ENCODE data around the gene MYH3.
"Not testable (repeated sequence)": the region's sequence is repeated elsewhere in the genome, so short reads cannot be mapped to it uniquely, and the experiment has no call there.

The MYH3 gene

GRCh38 chr17:10657148-10657547, at the start of gene MYH3:
MYH3 (minus strand) TSS chr17:10657309; CDS start chr17:10655064, 2,245 bp downstream.
- no peak for DNase-seq (ENCODE audit: low read depth)
- TF ChIP-seq CTCF (IDR thresholded peaks at IDR 0.05; ENCODE audit: insufficient read depth, low read depth, low read length, missing control alignments), result no peak
- H3K4me3 ChIP-seq (ENCODE audit: low read length), result no peak within 1 kb of the TSS

GRCh38 chr17:10705727-10706126, 48.6 kb upstream of the MYH3 start:
- no peak overlapping the region for H3K4me3 ChIP-seq (ENCODE audit: low read length)
- TF ChIP-seq CTCF (IDR thresholded peaks at IDR 0.05; ENCODE audit: insufficient read depth, low read depth, low read length, missing control alignments), result no peak
- DNase-seq (ENCODE audit: low read depth), result no peak

- no peak for TF ChIP-seq CTCF (IDR thresholded peaks at IDR 0.05; ENCODE audit: insufficient read depth, low read depth, low read length, missing control alignments)
- no peak overlapping the region for H3K4me3 ChIP-seq (ENCODE audit: low read length)
- DNase-seq (ENCODE audit: low read depth), result no peak
Observed at GRCh38 chr17:10702574-10702973, 45.5 kb upstream of the MYH3 start.

GRCh38 chr17:10699856-10700255, 42.7 kb upstream of the MYH3 start:
- no peak overlapping the region for H3K4me3 ChIP-seq (ENCODE audit: low read length)
- no peak for DNase-seq (ENCODE audit: low read depth)
- no peak for TF ChIP-seq CTCF (IDR thresholded peaks at IDR 0.05; ENCODE audit: insufficient read depth, low read depth, low read length, missing control alignments)

GRCh38 chr17:10698096-10698818, 41.1 kb upstream of the MYH3 start:
- peak; percentile 5 for DNase-seq (ENCODE audit: low read depth)
- no peak for TF ChIP-seq CTCF (IDR thresholded peaks at IDR 0.05; ENCODE audit: insufficient read depth, low read depth, low read length, missing control alignments)

GRCh38 chr17:10697092-10698081, 40.3 kb upstream of the MYH3 start, which contains the start of the genes ADPRM and SCO1:
ADPRM (plus strand) TSS chr17:10697594; CDS start chr17:10704927, 7,333 bp downstream.
SCO1 (minus strand) TSS chr17:10697533; CDS start chr17:10697507, 26 bp downstream.
- TF ChIP-seq CTCF (IDR thresholded peaks at IDR 0.05; ENCODE audit: insufficient read depth, low read depth, low read length, missing control alignments), result peak; percentile 51
- peak; percentile 95 for DNase-seq (ENCODE audit: low read depth)
- peak within 1 kb of the TSS; percentile 84 for H3K4me3 ChIP-seq (ENCODE audit: low read length)

More at GRCh38 chr17:10698096-10698818, 41.1 kb upstream of the MYH3 start:
- peak overlapping the region; percentile 84 for H3K4me3 ChIP-seq (ENCODE audit: low read length)

GRCh38 chr17:10695875-10696407, 38.8 kb upstream of the MYH3 start:
- DNase-seq (ENCODE audit: low read depth), result not testable (repeated sequence)
- peak overlapping the region; percentile 84 for H3K4me3 ChIP-seq (ENCODE audit: low read length)

Measured in epithelial cell of esophagus (primary cell).